Measurements from ENCODE around the gene FLNA.

FLNA gene

GRCh38 chrX:154404625-154405192 is 30.3 kb upstream of the FLNA start:
- DNase-seq (ENCODE audit: low read depth in 1 of 2, low spot score in 1 of 2): no peak
- Histone ChIP-seq H3K4me3 (replicated peaks; ENCODE audit: insufficient read depth, low read length) (no peak overlapping the region), H3K27ac (replicated peaks) (no peak overlapping the region), H3K27me3 (ENCODE audit: insufficient read depth, poor library complexity, severe bottlenecking) (no peaks in the 10 kb centered on the region)
- TF ChIP-seq, protein P1, sequence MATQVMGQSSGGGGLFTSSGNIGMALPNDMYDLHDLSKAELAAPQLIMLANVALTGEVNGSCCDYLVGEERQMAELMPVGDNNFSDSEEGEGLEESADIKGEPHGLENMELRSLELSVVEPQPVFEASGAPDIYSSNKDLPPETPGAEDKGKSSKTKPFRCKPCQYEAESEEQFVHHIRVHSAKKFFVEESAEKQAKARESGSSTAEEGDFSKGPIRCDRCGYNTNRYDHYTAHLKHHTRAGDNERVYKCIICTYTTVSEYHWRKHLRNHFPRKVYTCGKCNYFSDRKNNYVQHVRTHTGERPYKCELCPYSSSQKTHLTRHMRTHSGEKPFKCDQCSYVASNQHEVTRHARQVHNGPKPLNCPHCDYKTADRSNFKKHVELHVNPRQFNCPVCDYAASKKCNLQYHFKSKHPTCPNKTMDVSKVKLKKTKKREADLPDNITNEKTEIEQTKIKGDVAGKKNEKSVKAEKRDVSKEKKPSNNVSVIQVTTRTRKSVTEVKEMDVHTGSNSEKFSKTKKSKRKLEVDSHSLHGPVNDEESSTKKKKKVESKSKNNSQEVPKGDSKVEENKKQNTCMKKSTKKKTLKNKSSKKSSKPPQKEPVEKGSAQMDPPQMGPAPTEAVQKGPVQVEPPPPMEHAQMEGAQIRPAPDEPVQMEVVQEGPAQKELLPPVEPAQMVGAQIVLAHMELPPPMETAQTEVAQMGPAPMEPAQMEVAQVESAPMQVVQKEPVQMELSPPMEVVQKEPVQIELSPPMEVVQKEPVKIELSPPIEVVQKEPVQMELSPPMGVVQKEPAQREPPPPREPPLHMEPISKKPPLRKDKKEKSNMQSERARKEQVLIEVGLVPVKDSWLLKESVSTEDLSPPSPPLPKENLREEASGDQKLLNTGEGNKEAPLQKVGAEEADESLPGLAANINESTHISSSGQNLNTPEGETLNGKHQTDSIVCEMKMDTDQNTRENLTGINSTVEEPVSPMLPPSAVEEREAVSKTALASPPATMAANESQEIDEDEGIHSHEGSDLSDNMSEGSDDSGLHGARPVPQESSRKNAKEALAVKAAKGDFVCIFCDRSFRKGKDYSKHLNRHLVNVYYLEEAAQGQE (IDR thresholded peaks at IDR 0.05; ENCODE audit: insufficient replicate concordance, low read depth): no peak
- TF ChIP-seq POLR2AphosphoS5 (IDR thresholded peaks at IDR 0.05; ENCODE audit: low read depth) (no peak), SPI1 (IDR thresholded peaks at IDR 0.05; ENCODE audit: borderline replicate concordance, low read depth) (no peak), GABPA (IDR thresholded peaks at IDR 0.05; ENCODE audit: low read depth) (no peak)
- TF ChIP-seq, protein P2, sequence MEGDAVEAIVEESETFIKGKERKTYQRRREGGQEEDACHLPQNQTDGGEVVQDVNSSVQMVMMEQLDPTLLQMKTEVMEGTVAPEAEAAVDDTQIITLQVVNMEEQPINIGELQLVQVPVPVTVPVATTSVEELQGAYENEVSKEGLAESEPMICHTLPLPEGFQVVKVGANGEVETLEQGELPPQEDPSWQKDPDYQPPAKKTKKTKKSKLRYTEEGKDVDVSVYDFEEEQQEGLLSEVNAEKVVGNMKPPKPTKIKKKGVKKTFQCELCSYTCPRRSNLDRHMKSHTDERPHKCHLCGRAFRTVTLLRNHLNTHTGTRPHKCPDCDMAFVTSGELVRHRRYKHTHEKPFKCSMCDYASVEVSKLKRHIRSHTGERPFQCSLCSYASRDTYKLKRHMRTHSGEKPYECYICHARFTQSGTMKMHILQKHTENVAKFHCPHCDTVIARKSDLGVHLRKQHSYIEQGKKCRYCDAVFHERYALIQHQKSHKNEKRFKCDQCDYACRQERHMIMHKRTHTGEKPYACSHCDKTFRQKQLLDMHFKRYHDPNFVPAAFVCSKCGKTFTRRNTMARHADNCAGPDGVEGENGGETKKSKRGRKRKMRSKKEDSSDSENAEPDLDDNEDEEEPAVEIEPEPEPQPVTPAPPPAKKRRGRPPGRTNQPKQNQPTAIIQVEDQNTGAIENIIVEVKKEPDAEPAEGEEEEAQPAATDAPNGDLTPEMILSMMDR (IDR thresholded peaks at IDR 0.05; ENCODE audit: insufficient read depth, low read length): no peak

DNA sequence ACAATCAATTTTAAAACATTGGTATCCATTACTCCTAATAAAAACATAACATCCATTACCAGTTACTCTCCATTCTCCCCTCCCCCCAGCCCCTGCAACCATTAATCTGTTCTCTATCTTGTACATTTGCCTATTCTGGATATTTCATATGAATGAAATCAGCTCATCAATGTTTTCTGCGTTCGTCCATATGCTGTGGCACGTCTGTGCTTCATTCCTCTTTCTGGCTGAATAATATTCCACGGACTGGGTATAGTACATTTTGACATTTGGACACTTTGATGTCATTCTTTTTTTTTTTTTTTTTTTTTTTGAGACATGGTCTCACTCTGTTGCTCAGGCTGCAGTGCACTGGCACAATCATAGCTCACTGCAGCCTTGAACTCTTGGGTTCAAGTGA is 29.4 kb upstream of the FLNA start:
- Histone ChIP-seq H3K4me3 (replicated peaks; ENCODE audit: insufficient read depth, low read length) (no peak overlapping the region), H3K27me3 (ENCODE audit: insufficient read depth, poor library complexity, severe bottlenecking) (no peaks in the 10 kb centered on the region), H3K27ac (replicated peaks) (no peak overlapping the region)
- no peak for DNase-seq (ENCODE audit: low read depth in 1 of 2, low spot score in 1 of 2)
- TF ChIP-seq, protein P1 (IDR thresholded peaks at IDR 0.05; ENCODE audit: insufficient replicate concordance, low read depth): no peak
- TF ChIP-seq, protein P2 (IDR thresholded peaks at IDR 0.05; ENCODE audit: insufficient read depth, low read length): no peak
- TF ChIP-seq SPI1 (IDR thresholded peaks at IDR 0.05; ENCODE audit: borderline replicate concordance, low read depth): no peak
- no peak for TF ChIP-seq POLR2AphosphoS5 (IDR thresholded peaks at IDR 0.05; ENCODE audit: low read depth)
- no peak for TF ChIP-seq GABPA (IDR thresholded peaks at IDR 0.05; ENCODE audit: low read depth)

DNA sequence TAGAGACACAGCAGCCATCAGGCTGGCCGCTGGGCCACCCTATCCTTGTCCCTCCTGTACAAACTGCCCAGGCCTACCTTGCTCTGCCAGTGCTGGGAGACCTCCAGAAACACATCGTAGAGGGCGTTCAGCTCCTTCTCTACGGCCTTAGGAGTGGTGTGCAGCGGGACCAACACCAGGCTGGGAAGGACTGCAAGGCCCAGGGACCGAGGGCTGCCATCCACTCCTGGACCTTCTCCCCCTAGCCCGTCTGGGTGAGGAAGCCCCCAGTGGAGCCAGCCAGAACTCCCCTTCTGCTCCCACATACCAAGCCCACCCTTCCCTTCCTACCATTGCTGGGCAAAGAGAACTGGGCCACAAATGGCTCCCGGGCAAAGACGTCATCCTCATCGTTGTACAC is 28.8 kb upstream of the FLNA start:
- no peaks in the 10 kb centered on the region for H3K27me3 ChIP-seq (ENCODE audit: insufficient read depth, poor library complexity, severe bottlenecking)
- no peak overlapping the region for H3K4me3 ChIP-seq (replicated peaks; ENCODE audit: insufficient read depth, low read length)
- TF ChIP-seq, protein P1 (IDR thresholded peaks at IDR 0.05; ENCODE audit: insufficient replicate concordance, low read depth): no peak
- no peak for TF ChIP-seq POLR2AphosphoS5 (IDR thresholded peaks at IDR 0.05; ENCODE audit: low read depth)
- no peak for TF ChIP-seq SPI1 (IDR thresholded peaks at IDR 0.05; ENCODE audit: borderline replicate concordance, low read depth)
- TF ChIP-seq, protein P2 (IDR thresholded peaks at IDR 0.05; ENCODE audit: insufficient read depth, low read length): no peak
- TF ChIP-seq GABPA (IDR thresholded peaks at IDR 0.05; ENCODE audit: low read depth): no peak
- no peak for DNase-seq (ENCODE audit: low read depth in 1 of 2, low spot score in 1 of 2)
- no peak overlapping the region for H3K27ac ChIP-seq (replicated peaks)

Data from HL-60 (cell line).